ENCODE results near the gene ZNF300.

DNA sequence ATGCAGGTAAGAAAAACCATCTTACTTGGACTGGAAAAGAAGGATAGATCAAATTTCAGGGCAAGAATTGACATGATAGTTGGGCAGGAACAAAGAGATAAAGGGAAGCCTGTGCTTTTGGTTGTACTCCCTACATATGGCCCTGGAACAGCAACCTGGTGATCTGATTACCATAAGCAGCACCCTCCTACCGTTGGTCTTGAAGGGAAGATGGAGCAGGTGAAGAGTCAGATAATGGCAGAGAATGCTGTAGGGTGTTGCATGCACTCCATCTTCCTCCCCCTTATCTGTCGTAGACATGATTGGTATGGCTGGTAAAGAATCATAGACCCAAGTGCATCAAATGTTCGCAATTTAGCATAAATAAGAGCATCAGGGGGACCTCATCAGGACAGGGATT is 53.7 kb downstream of the ZNF300 start:
- TF ChIP-seq POLR2A (IDR thresholded peaks at IDR 0.05; ENCODE audit: low read depth, low read length) (no peak), POLR2AphosphoS5 (IDR thresholded peaks at IDR 0.05; ENCODE audit: low read depth, low read length) (no peak), TAF1 (IDR thresholded peaks at IDR 0.05; ENCODE audit: borderline replicate concordance, low read depth, low read length) (no peak)

All from GM12892 (cell line).